Neural crest cell (in vitro differentiated cells): ENCODE results near the gene GRB14. TPM values are rescaled to one million over a fixed set of nuclear protein-coding genes. Genes with fewer than 3 reads are reported as not detected.

Experiments
- DNase-seq: peaks from one replicate; pipeline ENCODE4 v3.0.0; 2021; ENCODE audit warnings: low read depth, mixed read lengths, low spot score
- H3K27ac Mint-ChIP-seq: one replicate; pipeline ENCODE4 v1.8.0; 2021; ENCODE audit warnings: mild to moderate bottlenecking, mixed read lengths; ENCODE audit not compliant: unreplicated experiment
- H3K27me3 Mint-ChIP-seq: 2 replicates; pipeline ENCODE4 v1.8.0; 2021; ENCODE audit warnings: low read depth, mild to moderate bottlenecking, mixed read lengths
- H3K36me3 Mint-ChIP-seq: 2 replicates; pipeline ENCODE4 v1.8.0; 2021; ENCODE audit warnings: low read depth, mild to moderate bottlenecking, mixed read lengths
- H3K4me1 Mint-ChIP-seq: 2 replicates; pipeline ENCODE4 v1.8.0; 2021; ENCODE audit warnings: mixed read lengths
- H3K4me3 Mint-ChIP-seq: one replicate; pipeline ENCODE4 v1.8.0; 2021; ENCODE audit warnings: mild to moderate bottlenecking, mixed read lengths
- H3K9me3 Mint-ChIP-seq: 2 replicates; pipeline ENCODE4 v1.8.0; 2021; ENCODE audit warnings: mixed read lengths
- total RNA-seq: library from RNA; stranded (reverse); gene quantifications from 2 replicates; pipeline ENCODE4 v1.2.1, GENCODE V29; 2021
- TF ChIP-seq, protein P1 (sequence below): fragments of 200-600 bp; sonication (generic); conservative IDR thresholded peaks from 2 replicates; pipeline ENCODE4 v1.5.0; 2021; ENCODE audit warnings: antibody characterized with exemption, mild to moderate bottlenecking

The GRB14 gene
- total RNA-seq, 1 donor from 2014 or later, result 0.93 TPM

GRCh38 chr2:164447660-164448059, 173.6 kb downstream of the GRB14 start:
- Mint-ChIP-seq H3K4me1 (no peaks in the 10 kb centered on the region), H3K27me3 (no peaks in the 10 kb centered on the region), H3K27ac (no peak overlapping the region), H3K36me3 (no peaks in the 10 kb centered on the region), H3K4me3 (no peak overlapping the region), H3K9me3 (peaks cover 2% of the 10 kb centered on the region)
- TF ChIP-seq, protein P1, sequence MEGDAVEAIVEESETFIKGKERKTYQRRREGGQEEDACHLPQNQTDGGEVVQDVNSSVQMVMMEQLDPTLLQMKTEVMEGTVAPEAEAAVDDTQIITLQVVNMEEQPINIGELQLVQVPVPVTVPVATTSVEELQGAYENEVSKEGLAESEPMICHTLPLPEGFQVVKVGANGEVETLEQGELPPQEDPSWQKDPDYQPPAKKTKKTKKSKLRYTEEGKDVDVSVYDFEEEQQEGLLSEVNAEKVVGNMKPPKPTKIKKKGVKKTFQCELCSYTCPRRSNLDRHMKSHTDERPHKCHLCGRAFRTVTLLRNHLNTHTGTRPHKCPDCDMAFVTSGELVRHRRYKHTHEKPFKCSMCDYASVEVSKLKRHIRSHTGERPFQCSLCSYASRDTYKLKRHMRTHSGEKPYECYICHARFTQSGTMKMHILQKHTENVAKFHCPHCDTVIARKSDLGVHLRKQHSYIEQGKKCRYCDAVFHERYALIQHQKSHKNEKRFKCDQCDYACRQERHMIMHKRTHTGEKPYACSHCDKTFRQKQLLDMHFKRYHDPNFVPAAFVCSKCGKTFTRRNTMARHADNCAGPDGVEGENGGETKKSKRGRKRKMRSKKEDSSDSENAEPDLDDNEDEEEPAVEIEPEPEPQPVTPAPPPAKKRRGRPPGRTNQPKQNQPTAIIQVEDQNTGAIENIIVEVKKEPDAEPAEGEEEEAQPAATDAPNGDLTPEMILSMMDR, result no peak
- no peak for DNase-seq

Other genes starting within 250 kb of the GRB14 start
- gene COBLL1, start 220.3 kb upstream of the GRB14 start, total RNA-seq, result 4.0 and 4.4 TPM in 2 replicates